Endothelial cell of hepatic sinusoid (primary cell): ENCODE results near the gene PGAP6.
"Not testable (repeated sequence)": the region's sequence is repeated elsewhere in the genome, so short reads cannot be mapped to it uniquely, and the experiment has no call there.

Experiments
- in situ Hi-C: cut with HindIII; loops from 2 replicates; pipeline ENCODE4 v1.10.0; 2017; ENCODE audit warnings: low sequenced_read_pairs

The PGAP6 gene

GRCh38 chr16:368388-369158, 13.2 kb downstream of the PGAP6 start:
- in situ Hi-C loops, result no loop called here

GRCh38 chr16:367333-367903, 14.4 kb downstream of the PGAP6 start:
- in situ Hi-C loops, result no loop called here

- in situ Hi-C loops, result no loop called here
Observed at GRCh38 chr16:366476-366875, 15.3 kb downstream of the PGAP6 start.

- in situ Hi-C loops, result no loop called here
Observed at GRCh38 chr16:364595-365491, 16.9 kb downstream of the PGAP6 start.

GRCh38 chr16:363766-364490, 17.9 kb downstream of the PGAP6 start:
- in situ Hi-C loops, result no loop called here

- in situ Hi-C loops, result no loop called here
Observed at GRCh38 chr16:363110-363765, 18.5 kb downstream of the PGAP6 start.

- in situ Hi-C loops, result not testable (repeated sequence)
Observed at GRCh38 chr16:362702-362999, 19.1 kb downstream of the PGAP6 start.

- in situ Hi-C loops, result no loop called here
Observed at GRCh38 chr16:361872-362701, 19.7 kb downstream of the PGAP6 start.

GRCh38 chr16:361341-361871, 20.4 kb downstream of the PGAP6 start:
- in situ Hi-C loops, result no loop called here

- in situ Hi-C loops, result no loop called here
Observed at GRCh38 chr16:360698-361336, 21.0 kb downstream of the PGAP6 start.

GRCh38 chr16:359871-360697, 21.7 kb downstream of the PGAP6 start:
- in situ Hi-C loops, result no loop called here

- in situ Hi-C loops, result no loop called here
Observed at GRCh38 chr16:359067-359763, 22.6 kb downstream of the PGAP6 start.

GRCh38 chr16:356741-357140, 25.0 kb downstream of the PGAP6 start:
- in situ Hi-C loops, result no loop called here

- in situ Hi-C loops, result no loop called here
Observed at GRCh38 chr16:354971-355461, 26.8 kb downstream of the PGAP6 start.

GRCh38 chr16:354291-354881, 27.4 kb downstream of the PGAP6 start:
- in situ Hi-C loops, result no loop called here

GRCh38 chr16:353404-354290, 28.1 kb downstream of the PGAP6 start:
- in situ Hi-C loops, result no loop called here
